Peyer's patch (tissue), 4 donors: ENCODE measurements around the gene PCBP1.

Source experiments
- CTCF ChIP-seq, 6 experiments: fragments of 450-650 bp in 4 of 6; fragments of 200-600 bp in 2 of 6; sonication (generic) in 1 of 6; IDR thresholded peaks; one replicate each; pipeline ENCODE4 v1.5.1; 2017 to 2019; ENCODE audit warnings: antibody characterized with exemption in 6 of 6, mild to moderate bottlenecking in 3 of 6, moderate library complexity in 1 of 6
- POLR2A ChIP-seq, 2 donors: fragments of 450-650 bp; IDR thresholded peaks; one replicate each; pipeline ENCODE4 v1.5.1; 2017; ENCODE audit warnings: antibody characterized with exemption in 2 of 2, mild to moderate bottlenecking in 2 of 2, moderate library complexity in 2 of 2

- TF ChIP-seq CTCF (IDR thresholded peaks at IDR 0.05): peak; percentile 77 to 98 (median 96)
- TF ChIP-seq POLR2A (IDR thresholded peaks at IDR 0.05): no peak
Observed at GRCh38 chr2:70070542-70071268, 16.6 kb upstream of the PCBP1 start.
